Ascending aorta (tissue), 2 donors: ENCODE data around the gene GPANK1. TPM values are rescaled to one million over a fixed set of nuclear protein-coding genes. Genes with fewer than 3 reads are reported as not detected.
A peak's percentile ranks its signal among the peaks of the same experiment; 100 is the strongest.

Source experiments
- DNase-seq, 2 donors: peaks; one replicate each; pipeline ENCODE4 v3.0.0-alpha.2; 2019; ENCODE audit warnings: low spot score in 2 of 2
- H3K27ac ChIP-seq, 2 donors: fragments of 200-600 bp; sonication (generic); one replicate each; pipeline ENCODE4 v1.5.1; 2016 to 2017; ENCODE audit warnings: mild to moderate bottlenecking in 1 of 2
- H3K27me3 ChIP-seq: fragments of 200-600 bp; sonication (generic); one replicate; pipeline ENCODE4 v1.5.1; 2017
- H3K36me3 ChIP-seq, 2 donors: fragments of 200-600 bp; sonication (generic); one replicate each; pipeline ENCODE4 v1.5.1; 2016
- H3K4me1 ChIP-seq, 2 donors: fragments of 200-600 bp; sonication (generic); one replicate each; pipeline ENCODE4 v1.5.1; 2016 to 2017; ENCODE audit warnings: mild to moderate bottlenecking in 1 of 2
- H3K4me3 ChIP-seq, 2 donors: fragments of 200-600 bp; sonication (generic); one replicate each; pipeline ENCODE4 v1.5.1; 2016 to 2017; ENCODE audit warnings: mild to moderate bottlenecking in 1 of 2
- H3K9me3 ChIP-seq, 2 donors: fragments of 200-600 bp; sonication (generic); one replicate each; pipeline ENCODE4 v1.5.1; 2016
- intact Hi-C: fragments of 100-400 bp; cut with DNase I; formaldehyde crosslinking; loops from one replicate; pipeline ENCODE4 v1.15.1; 2023
- total RNA-seq: library from RNA; depleted of rRNA; stranded (reverse); fragments of >200 nt; gene quantifications from one replicate; pipeline ENCODE4 v1.1.0, GENCODE V29; 2016
- TF ChIP-seq, protein P1 (sequence below), 3 experiments: fragments of 200-600 bp in 2 of 3; fragments of 450-650 bp in 1 of 3; sonication (generic) in 2 of 3; IDR thresholded peaks; one replicate each; pipeline ENCODE4 v1.5.1; 2016 to 2019; ENCODE audit warnings: antibody characterized with exemption in 3 of 3, mild to moderate bottlenecking in 1 of 3, moderate library complexity in 1 of 3

Gene GPANK1
- total RNA-seq, 1 donor from 2014 or later, result 9.8 TPM

DNA sequence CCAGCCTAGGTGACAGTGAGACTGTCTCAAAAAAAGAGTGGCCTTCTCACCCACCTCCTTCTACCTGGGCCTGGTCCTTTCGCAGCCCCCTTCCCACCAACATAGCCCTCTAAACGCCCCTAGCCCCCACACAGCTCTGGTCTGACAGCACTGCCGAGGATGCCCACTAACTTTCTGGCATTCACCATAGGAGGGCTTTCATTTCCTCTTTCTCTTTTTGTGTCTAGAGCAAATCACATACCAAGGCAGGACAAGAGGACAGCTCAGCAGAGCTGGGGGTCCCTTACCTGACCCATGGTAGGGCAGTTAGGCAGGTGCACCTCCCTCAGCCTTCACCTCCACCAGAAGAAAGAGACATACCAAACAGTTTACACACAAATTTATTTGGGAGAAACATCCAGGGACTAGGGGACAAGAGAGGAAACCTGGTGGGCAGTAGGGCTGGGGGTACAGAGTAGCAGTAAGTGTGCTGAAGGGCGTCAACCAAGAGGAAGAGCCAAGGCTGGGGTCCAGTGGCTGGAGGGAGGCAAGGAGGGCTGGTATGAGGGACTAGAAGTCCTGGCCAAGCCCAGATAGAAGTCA is 11.6 kb upstream of the GPANK1 start:
- Histone ChIP-seq H3K9me3 (no peaks in the 10 kb centered on the region), H3K27me3 (no peaks in the 10 kb centered on the region), H3K36me3 (peaks cover 20 to 23% of the 10 kb centered on the region in 2 donors), H3K27ac (no peak overlapping the region), H3K4me3 (no peak overlapping the region), H3K4me1 (peaks cover 2 to 3% of the 10 kb centered on the region in 2 donors)
- intact Hi-C loops, result no loop called here
- DNase-seq, result no peak
- TF ChIP-seq, protein P1, sequence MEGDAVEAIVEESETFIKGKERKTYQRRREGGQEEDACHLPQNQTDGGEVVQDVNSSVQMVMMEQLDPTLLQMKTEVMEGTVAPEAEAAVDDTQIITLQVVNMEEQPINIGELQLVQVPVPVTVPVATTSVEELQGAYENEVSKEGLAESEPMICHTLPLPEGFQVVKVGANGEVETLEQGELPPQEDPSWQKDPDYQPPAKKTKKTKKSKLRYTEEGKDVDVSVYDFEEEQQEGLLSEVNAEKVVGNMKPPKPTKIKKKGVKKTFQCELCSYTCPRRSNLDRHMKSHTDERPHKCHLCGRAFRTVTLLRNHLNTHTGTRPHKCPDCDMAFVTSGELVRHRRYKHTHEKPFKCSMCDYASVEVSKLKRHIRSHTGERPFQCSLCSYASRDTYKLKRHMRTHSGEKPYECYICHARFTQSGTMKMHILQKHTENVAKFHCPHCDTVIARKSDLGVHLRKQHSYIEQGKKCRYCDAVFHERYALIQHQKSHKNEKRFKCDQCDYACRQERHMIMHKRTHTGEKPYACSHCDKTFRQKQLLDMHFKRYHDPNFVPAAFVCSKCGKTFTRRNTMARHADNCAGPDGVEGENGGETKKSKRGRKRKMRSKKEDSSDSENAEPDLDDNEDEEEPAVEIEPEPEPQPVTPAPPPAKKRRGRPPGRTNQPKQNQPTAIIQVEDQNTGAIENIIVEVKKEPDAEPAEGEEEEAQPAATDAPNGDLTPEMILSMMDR (IDR thresholded peaks at IDR 0.05), result no peak

DNA sequence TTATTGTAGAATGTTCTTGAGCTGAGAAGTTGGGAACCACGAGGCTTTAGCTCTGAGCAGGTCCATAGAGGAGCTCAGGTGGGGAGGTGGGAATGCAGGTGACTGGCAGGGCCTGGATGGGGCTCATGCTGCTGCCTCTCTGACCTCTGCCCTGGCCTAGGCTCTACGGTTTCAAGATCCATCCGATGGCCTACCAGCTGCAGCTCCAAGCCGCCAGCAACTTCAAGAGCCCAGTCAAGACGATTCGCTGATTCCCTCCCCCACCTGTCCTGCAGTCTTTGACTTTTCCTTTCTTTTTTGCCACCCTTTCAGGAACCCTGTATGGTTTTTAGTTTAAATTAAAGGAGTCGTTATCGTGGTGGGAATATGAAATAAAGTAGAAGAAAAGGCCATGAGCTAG is 4.9 kb upstream of the GPANK1 start, which contains the start of gene LY6G5B:
Gene LY6G5B, plus strand, starts transcription at position 301 of the 400 bp plus-strand sequence. CDS start 975 bp downstream, outside the sequence.
- intact Hi-C loops, result loop anchor here (5.0 to 10.0 kb wide), 4 partner anchors 163 to 1645 kb away; partner anchors contain the start of genes AGPAT1, NELFE, RNF5 and SKIC2
- peaks cover 5 to 12% of the 10 kb centered on the region in 2 donors for H3K4me1 ChIP-seq
- DNase-seq, result no peak
- no peaks in the 10 kb centered on the region for H3K9me3 ChIP-seq
- H3K4me3 ChIP-seq, result no peak within 1 kb of the TSS
- no peaks in the 10 kb centered on the region for H3K27me3 ChIP-seq
- H3K36me3 ChIP-seq, result peaks cover 61 to 67% of the 10 kb centered on the region in 2 donors
- TF ChIP-seq, protein P1 (IDR thresholded peaks at IDR 0.05), result no peak
- H3K27ac ChIP-seq, result no peak within 1 kb of the TSS

DNA sequence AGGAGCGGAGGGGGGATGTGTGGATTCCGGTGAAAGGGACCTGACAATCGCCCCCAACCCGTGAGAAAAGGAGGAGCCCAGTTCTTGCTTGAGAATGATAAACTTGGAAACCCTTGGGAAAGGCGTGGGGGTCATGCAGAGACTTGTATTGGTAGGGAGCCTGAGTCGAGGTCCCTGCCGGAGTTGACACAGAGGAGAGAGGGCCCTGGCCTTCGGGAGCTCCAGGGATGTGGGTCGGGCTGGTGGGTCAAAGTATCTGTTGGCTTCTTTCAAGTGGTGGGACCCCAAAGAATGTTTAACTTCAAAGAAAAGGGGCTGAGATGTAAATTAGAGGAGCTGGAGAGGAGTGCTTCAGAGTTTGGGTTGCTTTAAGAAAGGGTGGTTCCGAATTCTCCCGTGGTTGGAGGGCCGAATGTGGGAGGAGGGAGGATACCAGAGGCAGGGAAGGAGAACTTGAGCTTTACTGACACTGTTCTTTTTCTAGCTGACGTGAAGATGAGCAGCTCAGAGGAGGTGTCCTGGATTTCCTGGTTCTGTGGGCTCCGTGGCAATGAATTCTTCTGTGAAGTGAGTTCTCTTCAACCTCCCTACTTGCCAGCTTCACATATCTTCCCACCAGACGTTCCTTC is 1.7 kb upstream of the GPANK1 start:
- peaks cover 16 to 29% of the 10 kb centered on the region in 2 donors for H3K4me1 ChIP-seq
- peak overlapping the region; percentile 72 to 97 for H3K4me3 ChIP-seq
- H3K9me3 ChIP-seq, result no peaks in the 10 kb centered on the region
- peaks cover 49 to 50% of the 10 kb centered on the region in 2 donors for H3K36me3 ChIP-seq
- peak overlapping the region; percentile 91 to 97 for H3K27ac ChIP-seq
- TF ChIP-seq, protein P1 (IDR thresholded peaks at IDR 0.05), result no peak
- no peaks in the 10 kb centered on the region for H3K27me3 ChIP-seq
- intact Hi-C loops, result loop anchor here (1.0 to 10.0 kb wide), 6 partner anchors 37 to 1648 kb away; partner anchors contain the start of genes ABHD16A, AGPAT1, DDAH2 and NELFE
- DNase-seq, result no peak

DNA sequence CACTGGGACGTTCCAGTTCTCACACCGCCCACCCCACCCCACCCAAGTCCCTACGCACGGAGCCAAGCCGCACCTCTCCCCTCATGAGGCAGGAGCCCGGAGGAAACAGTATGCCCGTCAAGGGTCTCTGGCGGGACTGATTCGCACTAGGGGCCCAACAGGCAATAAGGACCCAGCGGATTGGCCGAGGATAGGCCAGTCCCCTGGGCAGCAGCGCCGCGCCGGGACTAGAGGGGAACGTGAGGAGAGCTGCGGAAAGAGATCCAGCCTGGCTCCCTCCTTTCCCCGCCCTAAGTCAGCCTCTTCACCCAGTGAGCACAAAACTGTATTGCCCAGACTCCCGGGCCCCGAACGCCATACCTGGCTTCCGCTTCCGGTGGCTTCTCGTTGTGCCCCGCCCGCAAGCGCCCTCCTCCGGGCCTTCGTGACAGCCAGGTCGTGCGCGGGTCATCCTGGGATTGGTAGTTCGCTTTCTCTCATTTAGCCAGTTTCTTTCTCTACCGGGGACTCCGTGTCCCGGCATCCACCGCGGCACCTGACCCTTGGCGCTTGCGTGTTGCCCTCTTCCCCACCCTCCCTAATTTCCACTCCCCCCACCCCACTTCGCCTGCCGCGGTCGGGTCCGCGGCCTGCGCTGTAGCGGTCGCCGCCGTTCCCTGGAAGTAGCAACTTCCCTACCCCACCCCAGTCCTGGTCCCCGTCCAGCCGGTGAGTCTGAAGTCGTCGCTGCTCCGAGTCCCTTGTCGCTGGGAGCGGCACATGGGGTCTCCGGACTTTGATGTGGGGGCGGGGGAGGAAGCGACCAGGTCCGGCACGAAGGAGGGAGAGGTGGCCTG is 922 bp upstream of the GPANK1 start, which contains the start of gene CSNK2B:
Gene CSNK2B, plus strand, starts transcription at position 580 of the 836 bp plus-strand sequence. CDS start 752 bp downstream, outside the sequence.
- DNase-seq, result peak; percentile 97 to 99
- H3K9me3 ChIP-seq, result no peaks in the 10 kb centered on the region
- peaks cover 42% of the 10 kb centered on the region in 2 donors for H3K36me3 ChIP-seq
- TF ChIP-seq, protein P1 (IDR thresholded peaks at IDR 0.05), result peak in 1 of 3 experiments; percentile 35
- H3K27ac ChIP-seq, result peak within 1 kb of the TSS; percentile 91 to 97
- intact Hi-C loops, result loop anchor here (1.0 to 10.0 kb wide), 7 partner anchors 13 to 1649 kb away; partner anchors contain the start of genes ABHD16A, AGPAT1, BAG6 and DDAH2
- H3K27me3 ChIP-seq, result no peaks in the 10 kb centered on the region
- peak within 1 kb of the TSS; percentile 72 to 97 for H3K4me3 ChIP-seq
- peaks cover 16 to 34% of the 10 kb centered on the region in 2 donors for H3K4me1 ChIP-seq
